H1 (cell line): ENCODE results near the gene ZBTB46. TPM values are rescaled to one million over a fixed set of nuclear protein-coding genes. Genes with fewer than 3 reads are reported as not detected.
"Not testable (repeated sequence)": the region's sequence is repeated elsewhere in the genome, so short reads cannot be mapped to it uniquely, and the experiment has no call there.

ENCODE experiments used
- CTCF ChIA-PET: fragments of 300-600 bp; sonication (Branson Sonifier 250); formaldehyde crosslinking; loops from one replicate; lab custom pipeline; 2021; ENCODE audit not compliant: partially characterized antibody; lab: Charles Lee
- POLR2A ChIA-PET: fragments of 300-600 bp; sonication (Branson Sonifier 250); formaldehyde crosslinking; loops from one replicate; lab custom pipeline; 2021; ENCODE audit warnings: inconsistent platforms; ENCODE audit not compliant: partially characterized antibody; lab: Charles Lee
- DNase-seq, 2 experiments: peaks; one replicate each; pipeline versions ENCODE4 v3.0.0 to v3.0.0-alpha.2; 2010 to 2022; ENCODE audit warnings: low spot score in 2 of 2, low read depth in 1 of 2, mixed read lengths in 1 of 2
- FAIRE-seq: peaks from 2 replicates; lab custom pipeline; 2011; peaks lifted over from hg19 to GRCh38; lab: Jason Lieb, UNC
- H2AFZ ChIP-seq: 2 replicates; pipeline ENCODE4 v1.8.1; 2012; ENCODE audit warnings: low read length, inconsistent platforms
- H2AK5ac ChIP-seq: 2 replicates; pipeline ENCODE4 v1.6.1; 2013; ENCODE audit warnings: low read depth, low read length
- H2BK120ac ChIP-seq: replicated peaks from 2 replicates; pipeline ENCODE3; 2013; ENCODE audit warnings: low read depth, low read length, inconsistent platforms
- H2BK12ac ChIP-seq: 2 replicates; pipeline ENCODE4 v1.6.1; 2013; ENCODE audit warnings: low read depth, low read length
- H2BK15ac ChIP-seq: 2 replicates; pipeline ENCODE4 v1.6.1; 2013; ENCODE audit warnings: low read length
- H2BK20ac ChIP-seq: 2 replicates; pipeline ENCODE4 v1.6.1; 2013; ENCODE audit warnings: low read length
- H2BK5ac ChIP-seq: 2 replicates; pipeline ENCODE4 v1.6.1; 2013; ENCODE audit warnings: low read depth, low read length
- H3K14ac ChIP-seq: 2 replicates; pipeline ENCODE4 v1.6.1; 2013; ENCODE audit warnings: inconsistent platforms; ENCODE audit not compliant: insufficient read length
- H3K18ac ChIP-seq: 2 replicates; pipeline ENCODE4 v1.6.1; 2013; ENCODE audit warnings: low read length; ENCODE audit errors: extremely low read depth
- H3K23ac ChIP-seq: 2 replicates; pipeline ENCODE4 v1.6.1; 2013; ENCODE audit warnings: inconsistent platforms; ENCODE audit not compliant: insufficient read length
- H3K23me2 ChIP-seq: 2 replicates; pipeline ENCODE4 v1.6.1; 2013; ENCODE audit warnings: low read depth, low read length
- H3K27ac ChIP-seq: 2 replicates; pipeline ENCODE4 v1.6.1; 2011; ENCODE audit warnings: low read depth, low read length, inconsistent platforms
- H3K27me3 ChIP-seq, 4 experiments: replicated peaks in 1 of 4; 1 replicate in 1 of 4; 2 replicates in 3 of 4; pipeline versions ENCODE4 v1.6.1 to v1.8.1; 2011 to 2013; ENCODE audit warnings: low read length in 3 of 4, mild to moderate bottlenecking in 3 of 4, inconsistent platforms in 2 of 4, mixed read lengths in 2 of 4, moderate library complexity in 1 of 4; ENCODE audit not compliant: control insufficient read depth in 3 of 4, insufficient read depth in 3 of 4; ENCODE audit errors: extremely low read depth in 1 of 4
- H3K36me3 ChIP-seq, 4 experiments: 2 replicates each; pipeline versions ENCODE4 v1.6.1 to v1.8.1; 2011 to 2013; ENCODE audit warnings: mild to moderate bottlenecking in 4 of 4, low read length in 3 of 4, moderate library complexity in 2 of 4, control low read depth in 1 of 4, inconsistent platforms in 1 of 4; ENCODE audit not compliant: insufficient read depth in 4 of 4, control insufficient read depth in 2 of 4
- H3K4ac ChIP-seq: replicated peaks from 2 replicates; pipeline ENCODE3; 2013; ENCODE audit warnings: low read length, low read depth, mixed read lengths, inconsistent platforms; ENCODE audit not compliant: insufficient read length
- H3K4me1 ChIP-seq, 4 experiments: replicated peaks in 1 of 4; 1 replicate in 1 of 4; 2 replicates in 3 of 4; pipeline versions ENCODE4 v1.6.1 to v1.8.1; 2011 to 2013; ENCODE audit warnings: low read length in 3 of 4, inconsistent platforms in 2 of 4, mixed read lengths in 1 of 4; ENCODE audit not compliant: insufficient read depth in 4 of 4, control insufficient read depth in 3 of 4
- H3K4me2 ChIP-seq, 2 experiments: 2 replicates each; pipeline versions ENCODE4 v1.6.1 to v1.8.1; 2011 to 2013; ENCODE audit warnings: low read depth in 2 of 2, low read length in 2 of 2, control low read depth in 1 of 2, inconsistent platforms in 1 of 2, mild to moderate bottlenecking in 1 of 2; ENCODE audit not compliant: insufficient read depth in 1 of 2
- H3K4me3 ChIP-seq, 4 experiments: fragments of 200-600, 300-600 bp in 1 of 4; sonication (generic), shearing (Covaris generic), sonication (Bioruptor Twin) in 1 of 4; 2 replicates each; pipeline versions ENCODE4 v1.5.1 to v1.8.1; 2011 to 2016; ENCODE audit warnings: low read length in 4 of 4, low read depth in 3 of 4, control low read depth in 2 of 4, inconsistent platforms in 2 of 4, mild to moderate bottlenecking in 2 of 4, mixed read lengths in 1 of 4, moderate library complexity in 1 of 4; ENCODE audit not compliant: insufficient read depth in 2 of 4; ENCODE audit errors: extremely low read depth in 1 of 4
- H3K56ac ChIP-seq: replicated peaks from 2 replicates; pipeline ENCODE3; 2013; ENCODE audit warnings: low read depth, mild to moderate bottlenecking, mixed read lengths, low read length, inconsistent platforms; ENCODE audit not compliant: insufficient read length
- H3K79me1 ChIP-seq: 2 replicates; pipeline ENCODE4 v1.6.1; 2013; ENCODE audit warnings: low read depth, low read length, control low read depth
- H3K79me2 ChIP-seq, 2 experiments: 2 replicates each; pipeline versions ENCODE4 v1.6.1 to v1.8.1; 2012 to 2013; ENCODE audit warnings: low read length in 2 of 2, mild to moderate bottlenecking in 2 of 2, inconsistent platforms in 1 of 2; ENCODE audit not compliant: insufficient read depth in 2 of 2, control insufficient read depth in 1 of 2
- H3K9ac ChIP-seq, 4 experiments: replicated peaks in 1 of 4; 1 replicate in 1 of 4; 2 replicates in 3 of 4; pipeline versions ENCODE4 v1.6.1 to v1.8.1; 2011 to 2013; ENCODE audit warnings: low read depth in 3 of 4, low read length in 3 of 4, control low read depth in 2 of 4, mild to moderate bottlenecking in 2 of 4, moderate library complexity in 2 of 4, inconsistent platforms in 1 of 4; ENCODE audit errors: extremely low read depth in 1 of 4
- H3K9me3 ChIP-seq, 2 experiments: 2 replicates each; pipeline versions ENCODE4 v1.6.1 to v1.8.1; 2012 to 2013; ENCODE audit warnings: mild to moderate bottlenecking in 2 of 2, moderate library complexity in 2 of 2, control low read depth in 1 of 2, inconsistent platforms in 1 of 2, low read depth in 1 of 2, low read length in 1 of 2, mixed read lengths in 1 of 2; ENCODE audit not compliant: insufficient read depth in 2 of 2
- H4K20me1 ChIP-seq, 2 experiments: replicated peaks in 1 of 2; 2 replicates each; pipeline versions ENCODE3 to v1.8.1; 2011 to 2013; ENCODE audit warnings: inconsistent platforms in 2 of 2, low read length in 2 of 2, mild to moderate bottlenecking in 1 of 2; ENCODE audit not compliant: insufficient read depth in 2 of 2, control insufficient read depth in 1 of 2
- H4K5ac ChIP-seq: 2 replicates; pipeline ENCODE4 v1.6.1; 2013; ENCODE audit warnings: low read length, low read depth, mixed read lengths, inconsistent platforms; ENCODE audit not compliant: insufficient read length
- H4K8ac ChIP-seq: 2 replicates; pipeline ENCODE4 v1.8.0; 2013; ENCODE audit warnings: mild to moderate bottlenecking, moderate library complexity, low read length, inconsistent platforms; ENCODE audit not compliant: insufficient read depth; ENCODE audit errors: extremely low read depth
- H4K91ac ChIP-seq: replicated peaks from 2 replicates; pipeline ENCODE3; 2013; ENCODE audit warnings: low read length, mixed read lengths, inconsistent platforms; ENCODE audit not compliant: insufficient read length
- WGBS, 2 experiments: shearing (Covaris generic) in 1 of 2; methylation state at CpG; one replicate each; pipeline versions ENCODE4 v1.1.6 to v1.1.7; 2013 to 2015; ENCODE audit warnings: low lambda C conversion rate in 2 of 2, mixed read lengths in 2 of 2, inconsistent platforms in 1 of 2, low coverage in 1 of 2, missing lambda C conversion rate in 1 of 2; ENCODE audit not compliant: insufficient replicate concordance in 2 of 2, insufficient coverage in 1 of 2, insufficient read length in 1 of 2; ENCODE audit errors: extremely low coverage in 1 of 2, missing lambda C conversion rate in 1 of 2; 5-methylcytosine and 5-hydroxymethylcytosine counted together
- polyA plus RNA-seq, 7 experiments: library from polyadenylated mRNA; depleted of rRNA in 3 of 7; stranded (reverse) in 5 of 7; unstranded in 2 of 7; fragments of >200 nt in 5 of 7; fragments of 200-250 nt in 2 of 7; gene quantifications; 1 replicate in 5 of 7; 2 replicates in 1 of 7; 4 replicates in 1 of 7; pipeline versions ENCODE4 v1.2.1 to v1.2.3, GENCODE V29; 2011 to 2013; ENCODE audit warnings: missing spikeins in 2 of 7, mixed read lengths in 2 of 7
- total RNA-seq: library from RNA; stranded (reverse); fragmentation: NEBNext Ultra II Directional; extraction: Animal tissue kit (Norgen Biotek cat#: 25700); gene quantifications from 2 replicates; pipeline ENCODE4 v1.2.1, GENCODE V29; 2021

Gene ZBTB46
- total and polyA plus RNA-seq, 2 of the 8 experiments (the other 6 are each of a cell fraction or from before 2014, with no cell fraction given), result 6.4 to 22.4 TPM

DNA sequence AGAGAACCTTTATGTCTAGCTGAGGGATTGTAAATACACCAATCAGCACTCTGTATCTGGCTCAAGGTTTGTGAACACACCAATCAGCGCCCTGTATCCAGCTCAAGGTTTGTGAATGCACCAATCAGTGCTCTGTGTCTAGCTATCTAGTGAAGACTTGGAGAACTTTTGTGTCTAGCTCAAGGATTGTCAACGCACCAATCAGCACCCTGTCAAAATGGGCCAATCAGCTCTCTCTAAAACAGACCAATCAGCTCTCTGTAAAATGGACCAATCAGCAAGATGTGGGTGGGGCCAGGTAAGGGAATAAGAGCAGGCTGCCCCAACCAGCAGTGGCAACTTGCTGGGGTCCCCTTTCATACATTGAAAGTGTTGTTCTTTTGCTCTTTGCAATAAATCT, 29.9 kb downstream of the ZBTB46 start:
- H4K5ac ChIP-seq, H2BK5ac ChIP-seq, FAIRE-seq, H3K56ac ChIP-seq, H3K79me2 ChIP-seq, DNase-seq, H2BK15ac ChIP-seq, H4K20me1 ChIP-seq, H3K18ac ChIP-seq, H3K4me2 ChIP-seq, H3K27ac ChIP-seq, H3K9me3 ChIP-seq, H2BK12ac ChIP-seq, H3K36me3 ChIP-seq, POLR2A ChIA-PET, H3K9ac ChIP-seq, H2BK120ac ChIP-seq, H4K91ac ChIP-seq, H3K23ac ChIP-seq, H3K4ac ChIP-seq, H3K4me1 ChIP-seq, H2AK5ac ChIP-seq, H3K14ac ChIP-seq, H3K23me2 ChIP-seq, H2AFZ ChIP-seq, H4K8ac ChIP-seq, H3K27me3 ChIP-seq, H3K4me3 ChIP-seq, H2BK20ac ChIP-seq: not testable (repeated sequence)
- WGBS, 2 experiments, result 91% methylated on average over 2 of the region's 2 CpGs; no CpG with 5 or more reads in 1 of the 2 experiments
- CTCF ChIA-PET, result interaction anchor here (0.6 to 3.5 kb wide), 10 partner anchors 15 to 264 kb away, joined by 3 to 34 read pairs (median 3); partner anchors contain the start of gene PTK6
- H3K79me1 ChIP-seq, result peaks cover 13% of the 10 kb centered on the region; the same call in 1 of the 2 replicates

DNA sequence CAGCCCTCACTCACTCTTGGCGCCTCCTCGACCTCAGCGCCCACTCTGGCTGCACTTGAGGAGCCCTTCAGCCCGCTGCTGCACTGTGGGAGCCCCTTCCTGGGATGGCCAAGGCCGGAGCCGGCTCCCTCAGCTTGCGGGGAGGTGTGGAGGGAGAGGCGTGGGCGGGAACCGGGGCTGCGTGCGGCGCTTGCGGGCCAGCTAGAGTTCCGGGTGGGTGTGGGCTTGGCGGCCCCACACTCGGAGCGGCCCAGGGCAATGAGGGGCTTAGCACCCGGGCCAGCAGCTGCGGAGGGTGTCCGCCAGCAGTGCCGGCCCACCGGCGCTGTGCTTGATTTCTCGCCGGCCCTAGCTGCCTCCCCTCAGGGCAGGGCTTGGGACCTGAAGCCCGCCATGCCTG, 30.7 kb downstream of the ZBTB46 start:
- H2BK120ac ChIP-seq, H2AFZ ChIP-seq, H2BK12ac ChIP-seq, H3K9ac ChIP-seq, H3K23me2 ChIP-seq, H4K8ac ChIP-seq, H3K18ac ChIP-seq, H3K4me2 ChIP-seq, H4K20me1 ChIP-seq, H3K27me3 ChIP-seq, H3K4ac ChIP-seq, H4K91ac ChIP-seq, H2BK15ac ChIP-seq, H3K23ac ChIP-seq, H3K79me2 ChIP-seq, H3K4me1 ChIP-seq, H3K9me3 ChIP-seq, POLR2A ChIA-PET, H3K36me3 ChIP-seq, H2BK20ac ChIP-seq, H2BK5ac ChIP-seq, H3K27ac ChIP-seq, DNase-seq, H3K4me3 ChIP-seq, H3K56ac ChIP-seq, H4K5ac ChIP-seq, H3K14ac ChIP-seq, FAIRE-seq, H2AK5ac ChIP-seq: not testable (repeated sequence)
- CTCF ChIA-PET, result interaction anchor here (0.7 to 3.5 kb wide), 8 partner anchors 11 to 109 kb away, joined by 3 to 34 read pairs (median 4); no protein-coding TSS in a partner anchor
- peaks cover 13% of the 10 kb centered on the region; the same call in 1 of the 2 replicates for H3K79me1 ChIP-seq
- 93% methylated on average over 8 of the region's 27 CpGs; no CpG with 5 or more reads in 1 of the 2 experiments for WGBS, 2 experiments
